ENCODE data around the gene ATP8A2.

ATP8A2 gene

GRCh38 chr13:26060357-26060756 lies 688.6 kb downstream of the ATP8A2 start:
- TF ChIP-seq TAF1 (IDR thresholded peaks at IDR 0.05; ENCODE audit: borderline replicate concordance, insufficient read depth, low read length) (no peak), SIN3A (IDR thresholded peaks at IDR 0.05; ENCODE audit: borderline replicate concordance, insufficient read depth, low read length) (no peak), REST (IDR thresholded peaks at IDR 0.05; ENCODE audit: insufficient read depth in 1 of 2, low read depth in 2 of 2, low read length in 2 of 2) (no peak)

GRCh38 chr13:26061256-26061655 lies 689.5 kb downstream of the ATP8A2 start:
- TF ChIP-seq REST (IDR thresholded peaks at IDR 0.05; ENCODE audit: insufficient read depth in 1 of 2, low read depth in 2 of 2, low read length in 2 of 2) (no peak), FOXP2 (optimal IDR thresholded peaks at IDR 0.05; ENCODE audit: borderline replicate concordance, extremely low read depth, extremely low read length, insufficient read depth) (no peak), SIN3A (IDR thresholded peaks at IDR 0.05; ENCODE audit: borderline replicate concordance, insufficient read depth, low read length) (no peak), POLR2AphosphoS5 (IDR thresholded peaks at IDR 0.05; ENCODE audit: low read depth, low read length) (no peak), TAF1 (IDR thresholded peaks at IDR 0.05; ENCODE audit: borderline replicate concordance, insufficient read depth, low read length) (no peak)

DNA sequence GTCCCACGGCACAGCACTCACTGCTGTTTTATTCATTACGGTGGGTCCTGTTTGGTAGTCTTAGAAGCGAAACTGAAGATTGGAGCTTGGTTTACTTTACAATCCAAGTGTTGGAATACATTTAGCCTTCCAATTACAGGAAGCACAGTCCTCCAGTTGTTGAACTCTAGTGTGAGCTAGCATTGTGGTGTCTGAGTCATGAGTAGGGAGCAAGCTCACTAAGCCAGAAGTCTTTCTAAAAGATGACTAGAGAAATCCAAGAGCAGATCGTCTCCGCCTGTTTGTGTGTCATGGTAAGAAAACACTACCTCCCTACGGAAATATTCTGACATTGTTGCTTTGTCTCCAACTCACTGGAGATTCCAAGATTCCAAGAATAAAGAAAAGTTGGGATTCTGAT lies 690.2 kb downstream of the ATP8A2 start:
- TF ChIP-seq REST (IDR thresholded peaks at IDR 0.05; ENCODE audit: insufficient read depth in 1 of 2, low read depth in 2 of 2, low read length in 2 of 2) (no peak), TAF1 (IDR thresholded peaks at IDR 0.05; ENCODE audit: borderline replicate concordance, insufficient read depth, low read length) (no peak), SIN3A (IDR thresholded peaks at IDR 0.05; ENCODE audit: borderline replicate concordance, insufficient read depth, low read length) (no peak), POLR2AphosphoS5 (IDR thresholded peaks at IDR 0.05; ENCODE audit: low read depth, low read length) (no peak), FOXP2 (optimal IDR thresholded peaks at IDR 0.05; ENCODE audit: borderline replicate concordance, extremely low read depth, extremely low read length, insufficient read depth) (no peak)

DNA sequence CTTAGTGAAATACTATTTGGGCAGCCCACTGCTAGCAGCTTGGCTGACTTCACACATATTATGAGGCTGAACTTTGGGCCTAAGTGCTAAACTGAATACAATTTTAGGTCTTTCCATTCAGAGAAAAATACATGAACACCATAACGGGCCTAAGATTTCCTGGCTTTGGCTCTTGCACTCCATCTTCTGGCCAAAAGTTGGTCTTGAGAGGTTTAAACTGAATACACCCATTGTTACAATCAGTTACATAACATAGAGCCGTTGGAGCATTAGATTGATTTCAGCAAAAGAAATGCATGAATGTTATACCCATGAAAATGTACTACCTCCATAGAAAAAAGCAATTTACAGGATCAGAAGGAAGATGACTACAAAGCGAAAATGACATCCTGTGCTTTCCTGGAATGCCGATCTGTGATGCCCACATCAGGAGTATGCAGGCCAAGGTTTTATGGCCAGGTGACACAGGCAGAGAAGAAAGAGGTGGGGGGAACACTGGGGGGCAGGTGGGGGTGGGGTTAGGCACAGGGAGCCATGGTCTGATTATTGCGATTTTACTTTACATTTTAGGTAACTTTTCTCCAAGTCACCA lies 691.2 kb downstream of the ATP8A2 start:
- TF ChIP-seq FOXP2 (optimal IDR thresholded peaks at IDR 0.05; ENCODE audit: borderline replicate concordance, extremely low read depth, extremely low read length, insufficient read depth) (no peak), REST (IDR thresholded peaks at IDR 0.05; ENCODE audit: insufficient read depth in 1 of 2, low read depth in 2 of 2, low read length in 2 of 2) (no peak), SIN3A (IDR thresholded peaks at IDR 0.05; ENCODE audit: borderline replicate concordance, insufficient read depth, low read length) (no peak), TAF1 (IDR thresholded peaks at IDR 0.05; ENCODE audit: borderline replicate concordance, insufficient read depth, low read length) (no peak), POLR2AphosphoS5 (IDR thresholded peaks at IDR 0.05; ENCODE audit: low read depth, low read length) (no peak)

DNA sequence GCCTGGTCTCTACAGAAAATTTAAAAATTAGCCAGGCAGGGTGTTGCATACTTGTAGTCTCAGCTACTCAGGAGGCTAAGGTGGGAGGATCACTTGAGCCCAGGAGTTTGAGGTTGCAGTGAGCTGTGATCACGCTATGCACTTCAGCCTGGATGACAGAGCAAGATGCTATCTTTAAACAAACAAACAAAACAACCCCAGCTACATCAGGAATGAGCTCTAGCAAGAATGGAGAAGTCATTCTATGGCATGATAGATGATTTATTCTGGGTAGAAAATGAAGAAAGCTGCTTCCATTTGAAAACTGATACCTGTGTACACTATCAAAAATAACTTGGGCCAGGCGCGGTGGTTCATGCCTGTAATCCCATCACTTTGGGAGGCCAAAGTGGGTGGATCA lies 695.8 kb downstream of the ATP8A2 start:
- TF ChIP-seq FOXP2 (optimal IDR thresholded peaks at IDR 0.05; ENCODE audit: borderline replicate concordance, extremely low read depth, extremely low read length, insufficient read depth) = no peak
- no peak for TF ChIP-seq SIN3A (IDR thresholded peaks at IDR 0.05; ENCODE audit: borderline replicate concordance, insufficient read depth, low read length)
- no peak for TF ChIP-seq REST (IDR thresholded peaks at IDR 0.05; ENCODE audit: insufficient read depth in 1 of 2, low read depth in 2 of 2, low read length in 2 of 2)
- TF ChIP-seq POLR2AphosphoS5 (IDR thresholded peaks at IDR 0.05; ENCODE audit: low read depth, low read length) = no peak
- TF ChIP-seq TAF1 (IDR thresholded peaks at IDR 0.05; ENCODE audit: borderline replicate concordance, insufficient read depth, low read length) = no peak

Measured in PFSK-1 (cell line).